GDM1 (cell line): ENCODE results near the gene DCXR.
A peak's percentile ranks its signal among the peaks of the same experiment; 100 is the strongest.

Experiments used
- DNase-seq: peaks from one replicate; lab custom pipeline; 2025; lab: John Stamatoyannopoulos, UW

Gene DCXR

GRCh38 chr17:82037092-82037888, at the start of gene DCXR:
DCXR (minus strand) TSS chr17:82037697; CDS start chr17:82037682, 15 bp downstream.
- peak; percentile 92 for DNase-seq

- no peak for DNase-seq
These were observed 48.7 kb upstream of the DCXR start for GRCh38 chr17:82085931-82086764.

DNA sequence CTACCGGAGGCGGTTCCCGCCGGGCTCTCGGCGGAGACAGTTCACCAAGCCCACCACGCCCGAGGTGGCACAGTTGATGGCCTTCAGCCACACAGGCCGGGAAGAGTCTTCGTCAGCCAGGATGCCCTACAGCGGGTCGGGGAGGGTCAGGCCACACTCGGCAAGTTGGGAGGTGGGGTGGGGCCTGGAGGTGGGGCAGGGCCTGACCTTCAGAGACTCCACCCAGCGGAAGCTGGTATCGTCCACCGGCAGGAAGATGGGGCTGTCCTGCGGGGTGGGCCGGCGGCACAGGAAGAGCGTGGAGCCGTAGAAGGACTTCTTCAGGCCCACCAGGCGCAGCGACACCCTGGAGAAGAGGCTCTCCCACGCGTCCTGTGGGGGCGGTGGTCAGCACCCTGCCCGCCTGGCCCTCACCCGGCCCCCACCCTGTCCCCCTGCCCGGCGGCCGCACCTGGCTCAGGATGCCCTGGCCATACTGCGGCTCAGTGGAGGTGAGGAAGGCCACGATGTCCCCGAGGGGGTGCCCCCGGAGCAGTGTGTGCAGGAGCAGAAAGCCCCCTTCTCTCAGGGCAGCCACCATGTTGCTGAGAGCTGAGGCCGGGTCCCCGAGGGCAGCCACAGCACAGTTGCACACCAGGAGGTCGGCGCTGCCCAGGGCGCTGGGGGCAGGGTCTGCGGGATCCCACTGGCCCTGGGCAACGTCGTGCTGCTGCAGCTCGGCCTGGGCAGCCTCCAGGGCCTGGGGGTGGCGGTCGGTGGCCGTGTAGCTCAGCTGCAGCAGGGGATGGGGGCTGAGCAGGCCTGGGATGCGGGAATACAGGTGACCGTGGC, 47.7 kb upstream of the DCXR start:
- no peak for DNase-seq

- no peak for DNase-seq
These were observed 47.0 kb upstream of the DCXR start for GRCh38 chr17:82084373-82085030.

DNA sequence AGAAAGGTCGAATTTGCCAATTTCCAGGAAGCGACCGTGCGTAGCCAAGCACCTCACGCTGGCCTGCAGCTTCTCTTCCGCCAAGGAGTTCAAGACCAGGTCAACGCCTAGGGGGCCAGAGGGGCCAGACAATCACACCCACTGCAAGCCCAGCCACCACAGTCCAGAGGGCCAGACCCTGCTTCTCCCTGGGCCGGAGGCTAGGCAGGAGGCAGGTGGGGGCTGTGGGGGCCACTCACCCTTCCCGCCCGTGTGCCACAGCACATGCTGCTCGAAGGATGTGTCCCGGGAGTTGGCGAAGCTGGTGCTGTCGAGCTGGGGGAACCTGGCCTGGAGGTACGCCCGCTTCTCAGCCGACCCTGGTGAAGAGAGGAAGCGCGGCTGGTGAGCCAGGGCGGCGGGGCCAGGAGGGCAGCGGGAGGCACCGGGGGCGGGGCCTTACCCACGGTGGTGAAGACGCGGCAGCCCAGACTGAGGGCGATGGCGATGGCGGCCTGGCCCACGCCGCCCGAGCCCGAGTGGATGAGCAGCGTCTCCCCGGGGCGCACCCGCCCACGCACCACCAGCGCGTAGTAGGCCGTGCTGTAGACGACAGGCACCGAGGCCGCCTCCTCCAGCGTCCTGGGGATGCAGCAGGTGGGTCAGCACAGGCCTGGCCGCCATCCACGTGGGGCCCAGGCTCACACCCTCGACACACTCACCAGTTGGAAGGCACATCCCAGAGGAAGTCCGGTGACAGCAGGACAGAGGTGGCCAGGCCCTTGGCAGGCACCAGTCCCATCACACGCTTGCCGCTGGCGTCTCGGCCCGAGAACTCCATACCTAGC, 46.2 kb upstream of the DCXR start:
- DNase-seq = no peak

- no peak for DNase-seq
These were observed 45.5 kb upstream of the DCXR start for GRCh38 chr17:82083009-82083408.

DNA sequence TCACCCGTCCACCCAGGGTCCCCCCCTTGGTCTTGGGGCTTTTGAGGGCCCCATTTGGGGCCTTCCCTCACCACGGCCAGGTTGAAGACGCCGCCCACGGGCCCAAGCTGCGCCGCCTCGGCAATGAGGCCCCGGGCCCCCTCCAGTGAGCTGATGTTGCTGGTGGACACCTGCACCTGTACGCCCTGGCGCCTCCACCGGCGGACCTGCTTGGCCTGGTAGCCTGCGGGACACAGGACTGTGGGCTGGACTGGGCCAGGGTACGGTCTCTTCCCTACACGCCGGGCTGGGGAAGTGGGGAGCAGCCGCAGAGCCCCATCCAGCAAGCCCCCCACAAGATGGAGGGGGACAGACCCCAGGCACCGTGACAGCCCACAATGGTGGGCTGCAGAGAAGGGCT, 45.0 kb upstream of the DCXR start:
- DNase-seq = no peak

DNA sequence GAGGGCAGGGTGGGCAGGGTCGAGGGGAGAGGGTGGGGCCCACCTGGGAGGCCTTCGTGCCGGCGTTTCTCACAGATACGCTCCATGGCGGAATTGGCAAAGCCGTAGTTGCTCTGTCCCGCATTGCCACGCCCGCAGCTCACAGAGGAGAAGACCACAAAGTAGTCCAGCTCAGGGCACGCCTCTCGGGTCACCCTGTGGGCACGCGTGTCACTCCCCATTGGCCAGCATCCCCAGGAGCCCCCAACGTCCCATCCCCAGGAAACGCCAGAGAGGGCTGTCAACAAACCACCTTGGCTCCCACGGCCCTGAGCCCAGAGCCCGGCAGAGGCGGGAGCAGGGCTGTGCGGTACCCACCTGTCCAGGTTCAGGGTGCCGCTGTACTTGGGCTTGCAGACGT, 44.5 kb upstream of the DCXR start:
- no peak for DNase-seq

GRCh38 chr17:82081546-82081945, 44.0 kb upstream of the DCXR start:
- no peak for DNase-seq

GRCh38 chr17:82080789-82081464, 43.4 kb upstream of the DCXR start:
- no peak for DNase-seq

- no peak for DNase-seq
These were observed 42.7 kb upstream of the DCXR start for GRCh38 chr17:82080048-82080788.

DNA sequence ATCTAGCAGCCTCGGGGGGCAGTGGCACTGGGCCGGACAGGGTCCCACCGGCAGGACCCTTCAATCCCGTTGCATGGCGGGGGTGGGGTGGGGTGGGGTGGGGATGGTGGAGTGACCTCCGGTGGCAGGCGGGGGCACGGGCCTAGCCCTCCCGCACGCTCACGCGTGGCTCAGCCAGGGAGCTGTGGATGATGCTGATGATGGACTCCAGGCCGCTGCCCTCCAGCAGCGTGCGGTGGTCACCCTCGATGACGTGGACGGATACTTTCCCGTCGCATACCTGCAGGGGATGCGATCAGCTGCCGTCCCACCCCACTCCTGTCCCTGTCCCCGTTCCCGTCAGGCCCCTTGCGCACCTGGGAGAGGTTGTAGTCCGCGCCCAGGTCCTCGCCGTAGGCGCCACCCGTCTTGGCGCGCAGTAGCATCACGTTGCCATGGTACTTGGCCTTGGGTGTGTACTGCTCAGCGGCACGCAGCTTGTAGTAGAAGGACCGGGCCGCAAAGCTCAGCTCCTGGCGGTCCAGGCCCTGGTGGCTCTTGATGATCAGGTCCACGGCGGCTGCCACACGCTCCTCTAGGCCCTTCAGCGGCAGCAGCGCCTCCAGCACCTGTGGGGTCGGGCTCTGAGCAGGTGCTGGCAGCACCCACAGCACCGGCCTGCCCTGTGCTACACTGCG, 41.6 kb upstream of the DCXR start:
- DNase-seq = no peak

- DNase-seq = no peak
These were observed 40.9 kb upstream of the DCXR start for GRCh38 chr17:82078433-82078832.

DNA sequence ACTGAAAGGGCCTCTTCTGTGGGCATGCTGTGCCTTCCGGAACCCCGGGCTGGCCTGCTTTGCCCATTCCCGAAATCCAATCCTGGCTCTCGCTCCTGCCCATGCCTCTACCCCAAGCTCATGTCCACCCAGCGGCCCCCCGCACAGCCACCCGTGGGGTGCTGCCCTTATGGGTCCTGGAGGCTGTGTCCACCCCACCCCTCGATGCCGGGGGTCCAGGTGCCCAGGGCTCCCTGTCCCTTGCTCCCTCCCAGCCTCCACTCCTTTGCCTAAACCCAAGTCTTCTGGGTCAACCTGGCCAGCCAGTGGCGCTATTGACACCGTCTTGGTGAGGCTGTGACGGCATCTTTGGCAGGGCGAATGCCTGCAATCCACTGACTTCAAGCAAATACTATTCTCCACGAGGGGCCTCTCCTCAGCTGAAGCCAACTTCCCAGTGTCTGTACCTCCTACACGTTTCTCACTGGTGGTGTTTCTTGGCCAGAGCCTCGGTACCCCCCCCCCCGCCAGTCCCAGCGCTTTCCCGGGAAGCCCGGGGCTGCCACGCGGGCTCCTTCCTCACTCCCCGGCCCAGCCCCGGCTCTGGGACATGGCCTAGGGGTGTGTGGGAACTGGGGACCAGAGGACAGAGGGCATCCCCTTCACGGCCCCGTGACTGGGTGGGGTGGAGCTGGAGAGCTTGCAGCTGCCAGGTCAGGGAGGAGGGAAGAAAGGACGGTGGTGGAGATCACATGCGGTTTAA, 40.3 kb upstream of the DCXR start:
- no peak for DNase-seq

- no peak for DNase-seq
These were observed 39.5 kb upstream of the DCXR start for GRCh38 chr17:82076785-82077591.

DNA sequence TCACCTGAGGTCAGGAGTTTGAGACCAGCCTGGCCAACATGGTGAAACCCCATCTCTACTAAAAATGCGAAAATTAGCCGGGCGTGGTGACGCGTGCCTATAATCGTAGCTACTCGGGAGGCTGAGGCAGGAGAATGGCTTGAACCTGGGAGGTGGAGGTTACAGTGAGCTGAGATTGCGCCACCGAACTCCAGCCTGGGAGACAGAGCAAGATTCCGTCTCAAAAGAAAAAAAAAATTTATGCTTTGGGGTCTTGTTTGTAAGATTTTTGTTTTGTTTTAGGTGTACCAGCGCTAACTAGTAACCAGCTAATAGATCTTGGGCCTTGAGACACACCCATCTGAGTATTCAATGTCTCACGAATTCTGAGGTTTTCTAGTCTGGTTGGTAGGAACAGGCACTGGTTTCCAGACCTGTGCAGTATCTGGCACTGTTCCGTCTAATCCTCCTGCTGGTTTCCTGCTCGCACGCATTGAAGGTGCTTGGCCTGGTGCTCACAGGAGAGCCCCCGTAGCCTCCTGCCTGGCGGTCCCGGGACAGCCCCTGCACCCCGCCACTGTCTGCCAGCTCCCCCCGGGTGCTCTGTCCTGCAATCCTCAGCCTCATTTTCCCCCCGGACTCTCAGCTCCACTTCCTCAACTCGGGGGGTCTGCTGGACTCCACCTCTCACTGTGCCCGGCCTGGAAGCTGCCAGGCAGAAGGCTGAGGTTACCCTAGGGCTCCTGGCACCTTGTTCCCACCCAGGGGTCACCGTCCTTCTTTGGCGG, 38.7 kb upstream of the DCXR start:
- DNase-seq = no peak

- no peak for DNase-seq
These were observed 35.9 kb upstream of the DCXR start for GRCh38 chr17:82073446-82073845.
